AG04449 (cell line): ENCODE measurements around the gene PRDM2.

Source experiments
- CTCF ChIA-PET: fragments of 350-600 bp; formaldehyde crosslinking; extraction: SDS; loops from one replicate; lab custom pipeline; 2021; ENCODE audit warnings: antibody characterized with exemption; lab: Yijun Ruan, JAX
- POLR2A ChIA-PET: fragments of 400-600, 350-600 bp; formaldehyde crosslinking; extraction: SDS; loops from one replicate; lab custom pipeline; 2020; ENCODE audit warnings: antibody characterized with exemption, inconsistent platforms; lab: Yijun Ruan, JAX
- DNase-seq: peaks from one replicate; pipeline ENCODE4 v3.0.0-alpha.2; 2010; ENCODE audit warnings: low read depth, low spot score
- H3K4me3 ChIP-seq: 2 replicates; pipeline ENCODE4 v1.5.1; 2011; ENCODE audit warnings: low read depth, mild to moderate bottlenecking, control low read depth, low read length
- TF ChIP-seq, protein P1 (sequence below): IDR thresholded peaks from one replicate; pipeline ENCODE4 v1.5.1; 2011; ENCODE audit warnings: mild to moderate bottlenecking, moderate library complexity, low read length, control low read depth, inconsistent platforms; ENCODE audit not compliant: insufficient read depth; ENCODE audit errors: missing control alignments

Gene PRDM2

DNA sequence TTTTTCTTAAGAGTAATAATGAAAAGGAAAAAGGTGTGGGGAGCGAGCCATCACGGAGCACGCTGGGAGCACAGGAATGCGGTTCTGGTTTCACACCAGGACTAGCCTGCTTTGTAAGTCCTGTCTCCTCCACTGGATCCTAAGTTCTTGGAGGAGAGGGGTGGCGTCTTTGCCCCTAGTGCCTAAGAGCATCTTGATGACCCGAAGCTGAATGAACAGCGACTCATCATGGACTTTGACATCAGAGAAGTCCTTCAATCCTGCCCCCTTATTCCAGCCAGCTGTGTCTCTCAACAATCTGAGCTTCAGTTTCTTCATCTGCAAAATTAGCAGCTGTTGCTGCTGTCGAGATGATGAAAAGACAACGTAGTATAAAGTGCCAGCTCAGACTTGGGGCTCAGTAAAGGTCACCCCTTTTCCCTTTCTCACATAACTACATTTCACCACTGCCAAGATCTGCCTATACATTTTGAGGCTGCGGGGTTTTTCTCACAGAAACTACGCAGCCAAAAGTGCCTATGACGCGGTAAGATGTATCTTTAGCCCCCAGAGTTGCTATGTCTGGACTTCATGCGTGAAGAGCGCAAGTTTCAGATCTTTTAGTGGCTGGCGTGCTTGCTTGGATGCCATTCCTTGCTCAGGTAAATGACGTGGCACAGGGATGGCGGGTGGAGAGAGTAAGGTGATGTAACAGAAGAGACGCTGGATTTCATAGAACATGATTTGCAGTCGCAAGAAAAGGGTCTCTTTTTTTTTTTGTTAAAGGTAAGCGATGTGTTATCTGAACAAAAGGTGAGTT lies 4.9 kb upstream of the PRDM2 start:
- ChIA-PET CTCF (no interaction called here), POLR2A (no interaction called here)
- H3K4me3 ChIP-seq = no peak overlapping the region
- TF ChIP-seq, protein P1, sequence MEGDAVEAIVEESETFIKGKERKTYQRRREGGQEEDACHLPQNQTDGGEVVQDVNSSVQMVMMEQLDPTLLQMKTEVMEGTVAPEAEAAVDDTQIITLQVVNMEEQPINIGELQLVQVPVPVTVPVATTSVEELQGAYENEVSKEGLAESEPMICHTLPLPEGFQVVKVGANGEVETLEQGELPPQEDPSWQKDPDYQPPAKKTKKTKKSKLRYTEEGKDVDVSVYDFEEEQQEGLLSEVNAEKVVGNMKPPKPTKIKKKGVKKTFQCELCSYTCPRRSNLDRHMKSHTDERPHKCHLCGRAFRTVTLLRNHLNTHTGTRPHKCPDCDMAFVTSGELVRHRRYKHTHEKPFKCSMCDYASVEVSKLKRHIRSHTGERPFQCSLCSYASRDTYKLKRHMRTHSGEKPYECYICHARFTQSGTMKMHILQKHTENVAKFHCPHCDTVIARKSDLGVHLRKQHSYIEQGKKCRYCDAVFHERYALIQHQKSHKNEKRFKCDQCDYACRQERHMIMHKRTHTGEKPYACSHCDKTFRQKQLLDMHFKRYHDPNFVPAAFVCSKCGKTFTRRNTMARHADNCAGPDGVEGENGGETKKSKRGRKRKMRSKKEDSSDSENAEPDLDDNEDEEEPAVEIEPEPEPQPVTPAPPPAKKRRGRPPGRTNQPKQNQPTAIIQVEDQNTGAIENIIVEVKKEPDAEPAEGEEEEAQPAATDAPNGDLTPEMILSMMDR = no peak
- DNase-seq = no peak

DNA sequence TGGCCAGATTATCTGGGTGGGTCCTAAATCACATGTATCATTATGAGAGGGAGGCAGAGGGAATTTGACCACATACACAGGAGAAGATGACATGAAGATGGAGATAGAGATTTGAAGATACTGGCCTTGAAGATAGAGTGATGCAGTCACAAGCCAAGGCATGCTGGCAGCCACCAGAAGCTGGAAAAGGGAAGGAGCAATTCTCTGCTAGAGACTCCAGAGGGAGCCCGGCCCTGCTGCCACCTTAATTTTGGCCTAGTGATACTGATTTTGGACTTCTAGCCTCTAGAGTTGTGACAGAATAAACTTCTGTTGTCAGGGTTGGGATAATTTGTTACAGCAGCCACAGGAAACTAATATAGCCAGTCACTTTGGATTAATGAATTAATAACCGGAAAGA lies 2.2 kb upstream of the PRDM2 start:
- TF ChIP-seq, protein P1 = no peak
- POLR2A ChIA-PET = no interaction called here

DNA sequence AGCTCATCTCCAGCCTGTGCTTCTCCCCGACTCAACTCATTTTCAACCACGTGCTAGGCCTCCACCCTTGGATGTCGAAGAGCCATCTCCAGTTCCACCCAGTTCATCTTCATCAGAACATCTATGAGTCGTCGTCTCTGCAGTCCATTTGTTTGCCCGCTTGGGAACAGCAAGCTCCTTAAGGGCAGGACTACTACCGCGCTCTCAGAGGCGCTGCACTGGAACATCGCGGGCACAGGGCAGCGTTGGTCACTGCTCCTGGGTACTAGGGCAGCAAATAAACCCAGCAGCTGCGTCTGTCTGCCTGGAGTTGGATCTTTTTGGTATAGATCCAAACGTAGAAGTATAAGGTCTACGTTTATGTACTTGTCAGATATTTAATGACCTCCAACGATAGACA lies 478 bp upstream of the PRDM2 start:
- DNase-seq = no peak
- H3K4me3 ChIP-seq = peak overlapping the region; percentile 71
- ChIA-PET CTCF (interaction anchor here (1.0 to 1.2 kb wide), 2 partner anchors 12 to 114 kb away, joined by 3 to 7 read pairs; no protein-coding TSS in a partner anchor), POLR2A (interaction anchor here (1.6 kb wide), 1 partner anchor 50 kb away, joined by 3 read pairs; no protein-coding TSS in a partner anchor)
- TF ChIP-seq, protein P1 = no peak

More for the DNA sequence above, 2.2 kb upstream of the PRDM2 start:
- CTCF ChIA-PET = no interaction called here
- H3K4me3 ChIP-seq = no peak overlapping the region
- no peak for DNase-seq

DNA sequence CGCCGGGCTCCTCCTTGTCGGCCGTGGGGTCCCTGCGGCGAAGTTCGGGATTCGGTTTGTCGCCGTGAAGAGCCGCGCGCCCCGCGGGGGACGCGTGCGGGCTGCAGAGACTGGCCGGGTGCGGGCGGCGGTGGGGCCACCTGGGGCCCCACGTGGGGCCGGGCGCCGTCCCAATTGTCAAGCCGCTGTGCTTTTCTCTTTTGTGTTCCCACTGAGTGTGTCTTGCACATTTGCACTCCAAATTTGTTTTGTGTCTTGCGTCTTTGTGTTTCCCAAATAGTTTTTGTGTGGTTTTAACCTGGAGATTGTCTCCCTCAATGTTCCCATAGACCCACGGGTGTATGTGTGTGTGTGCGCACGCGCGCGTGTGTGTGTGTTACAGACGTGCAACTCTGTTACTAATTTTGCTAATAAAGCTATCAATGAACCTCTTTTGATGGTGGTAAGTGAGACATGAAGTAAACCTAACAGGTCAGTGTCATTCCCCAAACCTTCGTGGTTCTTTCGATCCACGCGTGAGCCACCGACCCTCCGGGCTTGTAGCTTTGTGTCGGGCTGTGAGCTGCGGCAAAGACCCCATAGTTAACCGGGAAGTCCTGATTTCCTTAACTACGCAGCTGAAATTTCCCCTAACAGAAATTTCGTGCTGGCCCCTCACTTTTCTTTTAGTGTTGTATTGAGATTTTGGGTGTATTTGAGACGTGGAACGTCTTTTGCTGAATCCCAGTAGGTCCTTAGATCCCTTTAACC lies 708 bp downstream of the PRDM2 start:
- TF ChIP-seq, protein P1 = no peak
- ChIA-PET POLR2A (interaction anchor here (0.6 to 0.7 kb wide), 2 partner anchors 48 to 54 kb away, joined by 3 read pairs; no protein-coding TSS in a partner anchor), CTCF (interaction anchor here (0.5 to 1.3 kb wide), 4 partner anchors 14 to 113 kb away, joined by 3 to 6 read pairs (median 5); no protein-coding TSS in a partner anchor)
- H3K4me3 ChIP-seq = peak overlapping the region; percentile 71
- DNase-seq = no peak

DNA sequence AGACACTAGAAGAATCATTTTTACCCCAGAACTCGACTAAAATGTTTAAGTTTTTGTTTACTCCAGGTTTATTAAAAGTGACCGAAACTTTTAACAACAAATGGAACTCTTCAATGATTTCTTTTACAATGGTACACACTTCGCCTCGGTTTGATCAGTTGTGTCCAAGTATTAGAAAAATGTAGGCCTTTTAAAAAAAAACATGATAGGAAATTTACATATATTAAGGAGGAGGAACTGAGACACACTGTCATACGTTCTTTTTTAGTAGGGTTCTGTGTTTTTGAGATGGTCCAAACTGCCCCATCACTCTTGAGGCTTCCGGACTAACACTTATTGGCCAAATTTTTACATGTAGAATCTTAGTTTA lies 1.3 kb downstream of the PRDM2 start:
- CTCF ChIA-PET = interaction anchor here (1.1 to 1.3 kb wide), 3 partner anchors 14 to 113 kb away, joined by 4 to 6 read pairs (median 6); no protein-coding TSS in a partner anchor
- POLR2A ChIA-PET = interaction anchor here (0.6 to 0.7 kb wide), 2 partner anchors 48 to 54 kb away, joined by 3 read pairs; no protein-coding TSS in a partner anchor
- DNase-seq = no peak
- H3K4me3 ChIP-seq = peak overlapping the region; percentile 71; the same call in 1 of the 2 replicates
- TF ChIP-seq, protein P1 = no peak
